Mesenchymal stem cell (in vitro differentiated cells and primary cell): ENCODE measurements around the gene MATCAP1.

Experiments used
- DNase-seq: peaks from one replicate; pipeline ENCODE4 v3.0.0-alpha.2; 2013
- H2AFZ ChIP-seq: one replicate; pipeline ENCODE4 v1.6.1; 2013; ENCODE audit warnings: low read depth, mild to moderate bottlenecking, control low read depth, inconsistent platforms, low read length, moderate library complexity
- H2AK5ac ChIP-seq: 2 replicates; pipeline ENCODE4 v1.6.1; 2013; ENCODE audit warnings: low read length, moderate library complexity, mild to moderate bottlenecking, inconsistent platforms; ENCODE audit not compliant: severe bottlenecking
- H2BK120ac ChIP-seq: one replicate; pipeline ENCODE4 v1.6.1; 2013; ENCODE audit warnings: low read depth, mild to moderate bottlenecking, inconsistent platforms, low read length, moderate library complexity
- H2BK12ac ChIP-seq, 2 experiments: one replicate each; pipeline ENCODE4 v1.6.1; 2013; ENCODE audit warnings: inconsistent platforms in 2 of 2, low read length in 2 of 2, mild to moderate bottlenecking in 2 of 2, moderate library complexity in 2 of 2, control low read depth in 1 of 2
- H2BK15ac ChIP-seq: one replicate; pipeline ENCODE4 v1.6.1; 2013; ENCODE audit warnings: mild to moderate bottlenecking, low read depth, inconsistent platforms; ENCODE audit not compliant: poor library complexity, severe bottlenecking
- H2BK5ac ChIP-seq: 2 replicates; pipeline ENCODE4 v1.6.1; 2013; ENCODE audit warnings: low read depth, mild to moderate bottlenecking, low read length, control low read depth, inconsistent platforms; ENCODE audit not compliant: poor library complexity, severe bottlenecking
- H3K14ac ChIP-seq, 2 experiments: one replicate each; pipeline ENCODE4 v1.6.1; 2013; ENCODE audit warnings: inconsistent platforms in 2 of 2, low read length in 2 of 2, control low read depth in 1 of 2, mild to moderate bottlenecking in 1 of 2, moderate library complexity in 1 of 2
- H3K18ac ChIP-seq, 2 experiments: one replicate each; pipeline ENCODE4 v1.6.1; 2013; ENCODE audit warnings: inconsistent platforms in 2 of 2, low read length in 2 of 2, control low read depth in 1 of 2, low read depth in 1 of 2, mild to moderate bottlenecking in 1 of 2
- H3K23ac ChIP-seq, 2 experiments: one replicate each; pipeline ENCODE4 v1.6.1; 2013; ENCODE audit warnings: inconsistent platforms in 2 of 2, low read length in 2 of 2, mild to moderate bottlenecking in 2 of 2, moderate library complexity in 2 of 2, control low read depth in 1 of 2
- H3K27ac ChIP-seq: 2 replicates; pipeline ENCODE4 v1.5.1; 2013; ENCODE audit warnings: mild to moderate bottlenecking, moderate library complexity, low read length, control low read depth, inconsistent platforms; ENCODE audit not compliant: poor library complexity, severe bottlenecking
- H3K27me3 ChIP-seq, 2 experiments: 2 replicates each; pipeline versions ENCODE4 v1.6.1 to v1.7.0; 2013; ENCODE audit warnings: low read length in 2 of 2, mild to moderate bottlenecking in 2 of 2, moderate library complexity in 2 of 2, control low read depth in 1 of 2, inconsistent platforms in 1 of 2; ENCODE audit not compliant: control insufficient read depth in 1 of 2, insufficient read depth in 1 of 2
- H3K36me3 ChIP-seq, 2 experiments: 2 replicates each; pipeline versions ENCODE4 v1.6.1 to v1.7.0; 2013; ENCODE audit warnings: low read length in 2 of 2, control low read depth in 1 of 2, inconsistent platforms in 1 of 2, low read depth in 1 of 2, mild to moderate bottlenecking in 1 of 2; ENCODE audit not compliant: insufficient read depth in 2 of 2, control insufficient read depth in 1 of 2
- H3K4ac ChIP-seq, 2 experiments: one replicate each; pipeline ENCODE4 v1.6.1; 2013; ENCODE audit warnings: inconsistent platforms in 2 of 2, low read length in 2 of 2, mild to moderate bottlenecking in 2 of 2, moderate library complexity in 2 of 2, control low read depth in 1 of 2, low read depth in 1 of 2
- H3K4me1 ChIP-seq: 2 replicates; pipeline ENCODE4 v1.6.1; 2013; ENCODE audit warnings: low read depth, low read length, control low read depth; ENCODE audit not compliant: control insufficient read depth, insufficient read depth
- H3K4me2 ChIP-seq: 2 replicates; pipeline ENCODE4 v1.6.1; 2013; ENCODE audit warnings: low read length, mild to moderate bottlenecking, inconsistent platforms; ENCODE audit not compliant: poor library complexity, severe bottlenecking
- H3K4me3 ChIP-seq, 2 experiments: 2 replicates each; pipeline versions ENCODE4 v1.5.1 to v1.7.0; 2013; ENCODE audit warnings: low read length in 2 of 2, mild to moderate bottlenecking in 2 of 2, control low read depth in 1 of 2, low read depth in 1 of 2; ENCODE audit not compliant: insufficient read depth in 1 of 2
- H3K79me1 ChIP-seq: replicated peaks from 2 replicates; pipeline ENCODE4 v1.6.1; 2013; ENCODE audit warnings: mild to moderate bottlenecking, control low read depth, low read length, inconsistent platforms; ENCODE audit not compliant: poor library complexity, severe bottlenecking
- H3K9ac ChIP-seq: 2 replicates; pipeline ENCODE4 v1.7.0; 2013; ENCODE audit warnings: mild to moderate bottlenecking, low read length, moderate library complexity
- H3K9me3 ChIP-seq: 2 replicates; pipeline ENCODE4 v1.7.0; 2013; ENCODE audit warnings: mild to moderate bottlenecking, low read length; ENCODE audit not compliant: control insufficient read depth
- H4K8ac ChIP-seq: one replicate; pipeline ENCODE4 v1.6.1; 2013; ENCODE audit warnings: inconsistent platforms, mild to moderate bottlenecking, low read length, moderate library complexity
- H4K91ac ChIP-seq: one replicate; pipeline ENCODE4 v1.6.1; 2013; ENCODE audit warnings: mild to moderate bottlenecking, low read length, inconsistent platforms
- WGBS: methylation state at CpG from one replicate; pipeline ENCODE4 v1.1.7; 2013; ENCODE audit warnings: mixed read lengths; 5-methylcytosine and 5-hydroxymethylcytosine counted together

MATCAP1 gene

DNA sequence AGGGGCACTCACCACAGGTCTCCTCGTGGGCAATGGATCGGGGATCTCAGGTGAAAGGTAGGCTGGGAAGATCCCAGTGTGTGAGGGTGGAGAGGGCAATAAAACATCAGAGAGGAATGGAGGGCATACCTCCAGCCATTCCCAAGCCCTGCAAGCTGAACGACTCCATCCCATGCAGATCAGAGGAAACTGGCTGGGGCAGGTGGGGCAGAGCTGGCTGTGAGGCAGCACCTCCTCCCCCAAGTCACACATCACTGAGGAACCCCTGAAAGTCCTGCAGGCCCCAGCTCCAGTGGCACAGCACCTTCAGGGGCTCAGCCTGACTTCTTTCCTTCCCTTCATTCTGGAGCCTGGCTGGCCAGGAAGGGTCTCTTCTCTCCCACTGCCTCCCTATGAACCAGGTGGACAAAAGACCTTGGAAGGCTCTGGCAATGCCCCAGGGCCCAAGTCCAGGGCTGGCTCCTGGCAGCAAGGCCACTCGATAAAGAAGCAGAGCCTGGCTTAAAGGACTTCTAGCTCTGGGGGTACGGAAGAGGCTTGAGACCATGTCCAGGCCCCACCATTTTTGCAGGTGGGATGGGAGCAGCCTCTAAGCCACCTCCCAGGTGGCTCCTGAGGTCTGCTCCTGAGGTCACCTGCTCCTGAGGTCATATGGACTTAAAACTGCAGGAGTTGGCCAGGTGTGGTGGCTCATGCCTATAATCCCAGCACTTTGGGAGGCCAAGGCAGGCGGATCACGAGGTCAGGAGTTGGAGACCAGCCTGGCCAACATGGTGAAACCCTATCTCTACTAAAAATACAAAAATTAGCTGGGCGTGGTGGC lies 29.6 kb upstream of the MATCAP1 start:
- H3K9me3 ChIP-seq: no peaks in the 10 kb centered on the region
- H2BK12ac ChIP-seq: no peak overlapping the region
- no peak overlapping the region for H4K91ac ChIP-seq
- H2AK5ac ChIP-seq: no peak overlapping the region
- 80% methylated on average over 7 of the region's 8 CpGs for whole genome bisulfite sequencing
- H3K79me1 ChIP-seq: no peaks in the 10 kb centered on the region
- no peak overlapping the region for H3K14ac ChIP-seq
- no peak for DNase-seq
- H3K4ac ChIP-seq: no peak overlapping the region
- H2BK5ac ChIP-seq: no peak overlapping the region
- H3K27ac ChIP-seq: no peak overlapping the region
- no peak overlapping the region for H4K8ac ChIP-seq
- no peak overlapping the region for H3K4me2 ChIP-seq
- no peak overlapping the region for H3K4me3 ChIP-seq
- H3K4me1 ChIP-seq: peaks cover 4% of the 10 kb centered on the region
- no peak overlapping the region for H3K9ac ChIP-seq
- H2BK15ac ChIP-seq: no peak overlapping the region
- H3K18ac ChIP-seq: no peak overlapping the region
- no peak overlapping the region for H2BK120ac ChIP-seq
- H3K27me3 ChIP-seq: no peaks in the 10 kb centered on the region
- peaks cover 19 to 26% of the 10 kb centered on the region in 2 experiments for H3K36me3 ChIP-seq
- no peak overlapping the region for H2AFZ ChIP-seq
- H3K23ac ChIP-seq: no peak overlapping the region

DNA sequence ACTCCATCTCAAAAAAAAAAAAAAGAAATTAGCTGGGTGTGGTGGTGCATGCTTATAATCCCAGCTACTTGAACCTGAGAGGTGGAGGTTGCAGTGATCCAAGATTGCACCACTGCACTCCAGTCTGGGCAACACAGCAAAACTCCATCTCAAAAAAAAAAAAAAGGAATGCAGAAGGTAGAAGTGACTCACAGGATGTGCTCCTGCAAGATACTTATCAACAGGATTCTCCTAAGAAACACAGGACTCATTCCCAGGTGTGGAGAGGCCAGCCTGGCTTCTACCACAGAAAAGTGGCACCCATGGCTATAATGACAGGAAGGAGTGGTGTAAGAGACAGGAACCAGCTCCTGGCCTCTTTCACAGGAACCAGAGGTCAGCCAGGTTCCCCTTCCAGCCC lies 29.0 kb upstream of the MATCAP1 start:
- Histone ChIP-seq H4K91ac (no peak overlapping the region), H2AK5ac (no peak overlapping the region), H3K23ac (no peak overlapping the region), H3K36me3 (peaks cover 19 to 26% of the 10 kb centered on the region in 2 experiments), H2BK12ac (no peak overlapping the region), H2BK5ac (no peak overlapping the region), H3K18ac (no peak overlapping the region), H3K4me2 (no peak overlapping the region), H2AFZ (no peak overlapping the region), H3K4ac (no peak overlapping the region), H2BK120ac (no peak overlapping the region), H3K27me3 (no peaks in the 10 kb centered on the region), H2BK15ac (no peak overlapping the region), H3K9ac (no peak overlapping the region), H3K14ac (no peak overlapping the region), H3K9me3 (no peaks in the 10 kb centered on the region), H3K4me1 (peaks cover 9% of the 10 kb centered on the region), H3K79me1 (no peaks in the 10 kb centered on the region), H3K4me3 (no peak overlapping the region), H4K8ac (no peak overlapping the region), H3K27ac (no peak overlapping the region)
- DNase-seq: no peak

DNA sequence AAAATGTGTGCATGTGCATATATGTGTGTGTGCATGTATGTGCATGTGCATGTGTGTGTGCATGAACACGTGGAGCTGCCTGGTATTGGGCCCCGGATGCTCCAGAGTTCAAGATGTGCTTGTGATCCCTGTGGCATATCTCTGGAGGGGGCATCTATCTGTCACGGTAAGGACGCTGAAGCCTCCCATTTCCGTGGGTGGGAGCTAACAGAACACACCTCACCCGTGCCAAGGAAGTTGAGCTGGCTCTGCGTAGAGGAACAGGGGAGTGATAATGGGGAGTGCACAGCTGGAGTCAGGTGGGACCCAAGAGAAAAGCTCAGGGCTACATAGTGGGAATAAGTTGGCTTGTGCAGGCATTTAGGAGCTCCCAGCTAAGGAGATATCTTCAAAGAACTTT lies 27.9 kb upstream of the MATCAP1 start:
- no peak for DNase-seq
- H3K4me2 ChIP-seq: no peak overlapping the region
- H2AK5ac ChIP-seq: no peak overlapping the region
- no peaks in the 10 kb centered on the region for H3K79me1 ChIP-seq
- H2BK12ac ChIP-seq: no peak overlapping the region
- no peak overlapping the region for H4K8ac ChIP-seq
- H3K4me3 ChIP-seq: no peak overlapping the region
- no peak overlapping the region for H3K23ac ChIP-seq
- WGBS: 83% methylated on average over 7 of the region's 7 CpGs
- H2BK120ac ChIP-seq: no peak overlapping the region
- H2AFZ ChIP-seq: no peak overlapping the region
- H3K4me1 ChIP-seq: peaks cover 20% of the 10 kb centered on the region
- no peak overlapping the region for H3K9ac ChIP-seq
- H3K36me3 ChIP-seq: peaks cover 17 to 19% of the 10 kb centered on the region in 2 experiments
- no peaks in the 10 kb centered on the region for H3K27me3 ChIP-seq
- no peak overlapping the region for H2BK15ac ChIP-seq
- no peak overlapping the region for H3K4ac ChIP-seq
- H3K18ac ChIP-seq: no peak overlapping the region
- H3K27ac ChIP-seq: no peak overlapping the region
- H2BK5ac ChIP-seq: no peak overlapping the region
- no peak overlapping the region for H3K14ac ChIP-seq
- no peak overlapping the region for H4K91ac ChIP-seq
- H3K9me3 ChIP-seq: no peaks in the 10 kb centered on the region

DNA sequence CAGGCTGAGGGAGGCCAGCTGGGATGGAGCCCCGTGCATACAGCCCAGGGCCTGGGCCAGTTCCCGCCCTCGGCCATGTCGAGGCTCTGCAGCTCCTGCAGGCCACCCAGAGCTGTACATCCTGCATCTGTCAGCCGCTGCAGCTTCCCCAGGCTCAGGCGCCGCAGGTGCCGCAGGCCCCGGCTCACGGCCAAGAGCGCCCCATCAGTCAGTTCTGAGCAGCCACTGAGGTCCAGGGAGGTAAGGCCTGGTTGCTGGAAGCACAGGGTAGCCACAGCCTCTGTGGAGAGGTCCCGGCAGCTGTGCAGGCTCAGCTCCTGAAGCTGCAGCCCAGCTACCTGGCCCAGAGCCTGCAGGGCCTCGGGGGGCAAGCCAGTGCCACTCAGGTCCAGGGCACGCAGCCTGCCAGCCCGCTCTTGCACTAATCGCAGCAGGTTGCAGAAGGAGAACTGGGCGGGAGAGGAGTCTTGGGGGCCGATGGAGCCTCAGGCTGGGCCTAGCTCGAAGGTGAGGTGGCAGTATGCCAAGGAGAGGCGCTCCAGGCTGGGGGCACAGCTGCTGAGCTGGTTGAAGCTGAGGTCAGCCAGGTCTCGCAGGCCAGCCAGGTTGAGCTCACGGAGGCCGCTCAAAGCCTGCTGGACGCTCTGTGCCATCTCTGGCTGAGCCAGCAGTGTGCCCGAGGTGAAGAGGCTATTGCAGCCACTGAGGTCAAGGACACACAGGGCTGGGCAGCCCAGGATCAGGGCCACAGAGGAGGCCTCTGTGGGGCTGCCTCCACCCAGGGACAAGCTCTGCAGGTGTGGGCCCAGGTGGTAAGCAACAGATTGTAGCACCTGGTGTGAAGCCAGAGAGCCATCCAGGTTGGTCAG lies 26.5 kb upstream of the MATCAP1 start:
- Histone ChIP-seq H2BK12ac (no peak overlapping the region), H3K14ac (no peak overlapping the region), H3K4me2 (no peak overlapping the region), H3K4ac (no peak overlapping the region), H2BK15ac (no peak overlapping the region), H3K9me3 (no peaks in the 10 kb centered on the region), H2AK5ac (no peak overlapping the region), H3K18ac (no peak overlapping the region), H2BK120ac (no peak overlapping the region), H3K4me3 (no peak overlapping the region), H3K4me1 (peaks cover 21% of the 10 kb centered on the region), H3K27ac (no peak overlapping the region), H3K36me3 (peaks cover 14 to 19% of the 10 kb centered on the region in 2 experiments), H4K8ac (no peak overlapping the region), H3K27me3 (no peaks in the 10 kb centered on the region), H4K91ac (no peak overlapping the region), H3K9ac (no peak overlapping the region), H3K23ac (no peak overlapping the region), H3K79me1 (no peaks in the 10 kb centered on the region), H2BK5ac (no peak overlapping the region), H2AFZ (no peak overlapping the region)
- DNase-seq: no peak
- 89% methylated on average over 25 of the region's 25 CpGs for WGBS
